ENCODE data around the gene TPM1.

The TPM1 gene

DNA sequence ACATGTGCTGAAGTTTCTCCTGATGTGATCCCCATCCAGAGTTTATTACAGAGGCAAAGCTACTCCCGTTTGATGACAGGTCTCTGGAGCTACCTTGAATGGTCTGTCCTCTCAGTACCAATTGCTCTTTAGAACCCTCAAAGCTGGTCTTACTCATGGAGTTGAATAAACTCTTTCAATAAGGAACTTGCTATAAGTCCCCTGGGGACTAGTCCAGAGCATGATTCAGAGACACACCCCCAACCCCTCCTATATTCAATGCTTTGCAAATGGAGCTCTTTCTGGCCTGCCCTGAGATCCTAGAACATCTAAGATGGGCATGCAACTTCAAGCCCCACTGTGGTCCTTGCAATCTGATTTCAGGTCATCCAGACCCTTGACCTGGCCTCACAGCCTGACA, 23.9 kb upstream of the TPM1 start:
- no peak for DNase-seq

DNA sequence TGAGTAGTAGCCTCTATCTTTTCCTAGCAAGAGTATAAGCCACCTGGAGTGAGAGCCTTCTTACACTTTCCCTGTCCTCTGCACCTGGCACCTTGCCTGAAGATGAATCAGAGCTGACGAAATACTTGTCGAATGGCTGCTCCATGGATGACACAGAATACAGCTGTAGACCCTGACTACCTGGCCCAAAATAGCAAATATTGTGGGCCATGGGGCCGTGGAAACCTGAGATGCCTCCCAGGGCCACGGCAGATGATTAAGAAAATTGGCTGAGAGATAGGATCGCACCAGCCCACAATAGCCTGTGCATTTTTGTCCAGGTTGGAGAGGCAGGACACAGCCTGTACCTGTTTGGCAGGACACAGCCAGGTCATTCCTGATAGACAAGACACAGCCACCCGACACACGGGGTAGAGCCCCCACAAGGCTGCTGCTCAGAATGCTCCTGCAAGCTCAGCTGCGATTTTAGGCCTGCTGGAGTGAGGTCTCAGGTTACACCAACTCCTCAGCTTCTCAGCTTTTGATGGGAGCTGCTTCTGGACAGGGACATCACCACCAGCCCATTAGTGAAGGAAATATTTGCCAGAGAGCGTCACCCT, 22.9 kb upstream of the TPM1 start:
- DNase-seq = peak in 1 of 2 experiments; percentile 5

DNA sequence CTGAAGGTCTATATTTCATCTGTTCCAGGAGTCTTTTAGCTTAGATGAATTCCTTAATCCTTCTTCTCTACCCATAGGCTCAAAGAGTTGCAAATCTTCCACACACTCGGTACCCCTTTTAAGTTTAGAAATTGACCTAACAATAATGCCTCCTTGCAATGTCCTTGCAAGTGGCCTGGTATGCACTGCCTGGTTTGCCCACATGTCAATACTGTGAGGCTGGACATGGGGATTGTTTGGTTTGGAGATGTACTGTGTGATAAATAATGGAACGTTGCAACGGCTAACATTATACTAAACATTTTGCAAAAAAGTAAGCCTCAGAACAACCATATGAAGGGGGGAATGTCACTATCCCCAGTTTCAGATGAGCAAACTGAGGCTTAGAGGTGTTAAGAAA, 22.4 kb upstream of the TPM1 start:
- DNase-seq = no peak

DNA sequence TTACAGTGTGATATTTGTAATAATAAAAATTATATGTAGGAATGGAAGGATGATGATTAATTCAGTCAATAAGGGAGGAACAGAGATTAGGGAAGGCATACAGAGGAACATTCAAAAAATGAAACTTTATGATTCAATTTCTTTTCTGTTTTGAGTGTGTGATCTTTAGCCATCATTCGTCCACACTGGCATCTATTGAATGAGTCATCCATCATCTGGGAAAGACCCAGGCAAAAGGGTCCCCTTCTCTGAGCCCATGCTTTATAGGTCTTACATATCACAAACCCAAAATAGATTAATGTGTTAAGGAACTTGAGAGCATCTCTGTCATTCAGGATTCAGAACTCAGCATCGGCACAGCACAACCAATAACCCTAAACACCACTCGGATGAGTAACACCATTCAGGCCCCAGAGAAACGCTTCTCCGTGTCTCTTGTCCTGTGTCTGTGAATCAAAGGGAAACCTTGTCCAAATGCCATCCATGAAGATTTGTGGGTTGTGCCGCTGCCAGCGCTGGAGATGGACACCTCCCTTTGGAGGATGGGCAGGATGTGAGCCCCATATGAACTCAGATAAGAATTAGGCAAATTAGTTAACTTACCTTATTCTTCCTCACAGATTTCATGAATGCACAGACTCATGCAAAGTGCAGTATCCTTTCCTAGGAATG, 21.7 kb upstream of the TPM1 start:
- no peak for DNase-seq

DNA sequence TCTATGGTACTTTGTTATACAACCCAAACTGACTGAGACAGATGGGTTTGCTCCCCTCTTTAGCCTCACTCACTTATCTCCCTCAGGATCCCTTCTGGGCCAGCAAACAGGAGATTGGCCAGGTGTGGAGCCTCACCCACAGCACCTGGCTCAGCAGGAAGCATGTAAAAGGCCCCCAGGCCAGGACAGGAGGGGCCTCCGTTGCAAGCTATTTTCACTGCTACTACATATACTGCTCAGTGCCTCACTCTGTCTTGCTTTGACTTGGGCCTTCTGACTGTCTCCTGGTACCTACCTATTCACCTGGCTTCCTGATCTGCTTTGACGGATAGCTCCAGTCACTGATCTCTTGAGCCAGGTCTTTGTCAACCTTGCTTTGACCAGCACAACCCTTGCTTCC, 20.4 kb upstream of the TPM1 start:
- DNase-seq = no peak

DNA sequence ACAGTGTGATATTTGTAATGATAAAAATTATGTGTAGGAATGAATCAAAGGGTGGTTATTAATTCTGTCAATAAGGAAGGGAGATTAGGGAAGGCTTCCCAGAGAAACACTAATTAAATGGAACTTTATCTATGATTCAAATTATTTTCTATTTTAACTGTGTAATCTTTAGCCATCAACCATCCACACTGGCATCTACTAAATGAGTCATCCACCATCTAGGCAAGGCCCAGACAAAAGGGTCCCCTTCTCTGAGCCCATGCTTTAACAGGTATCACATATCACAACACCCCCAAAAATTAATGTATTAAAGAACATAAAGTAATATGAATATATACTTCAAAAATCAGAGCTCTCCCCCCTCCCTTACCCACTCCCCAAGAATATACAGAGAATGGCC, 19.9 kb upstream of the TPM1 start:
- DNase-seq = no peak

DNA sequence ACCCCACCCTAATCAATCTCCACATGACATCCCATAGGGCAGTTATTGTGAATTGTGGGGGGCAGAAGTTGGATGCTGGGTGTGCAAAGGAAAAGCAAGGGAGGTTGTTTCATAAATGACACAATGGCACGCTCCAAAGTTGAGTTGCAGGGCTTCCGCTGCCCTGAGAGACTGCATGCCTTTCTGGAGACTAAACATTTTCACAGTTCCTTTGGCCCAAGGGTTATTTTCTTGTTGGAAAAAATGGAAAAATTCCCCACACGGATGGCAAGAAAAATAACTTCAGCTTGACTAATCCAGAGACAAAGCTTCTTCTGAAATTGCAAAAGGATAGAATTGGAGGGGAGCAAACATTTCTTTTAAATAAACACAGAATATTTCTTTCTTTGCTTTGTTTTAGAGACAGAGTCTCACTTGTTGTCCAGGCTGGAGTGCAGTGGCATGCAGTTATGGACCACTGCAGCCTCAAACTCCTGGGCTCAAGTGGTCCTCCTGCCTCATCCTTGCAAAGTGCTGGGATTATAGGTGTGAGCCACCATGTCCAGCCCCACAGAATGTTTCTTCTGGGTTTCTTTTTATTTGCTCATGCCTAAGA, 19.1 kb upstream of the TPM1 start:
- DNase-seq = no peak

DNA sequence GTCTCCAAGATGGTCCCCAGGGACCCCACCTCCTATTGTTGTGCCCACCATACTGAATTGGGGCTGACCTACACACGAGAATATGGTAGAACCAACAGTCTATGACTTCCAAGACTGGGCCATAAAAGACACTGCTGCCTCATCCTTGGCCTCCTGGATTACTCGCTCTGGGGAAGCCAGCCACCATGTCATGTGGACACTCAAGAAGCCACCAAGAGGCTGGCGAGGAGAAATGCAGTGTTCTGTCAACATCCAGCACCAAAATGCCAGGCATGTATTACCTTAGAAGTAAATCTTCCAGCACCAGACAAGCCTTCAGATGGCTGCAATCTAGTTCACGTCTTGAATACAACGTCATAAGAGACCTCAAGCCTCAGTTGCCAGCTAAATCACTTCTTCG, 17.1 kb upstream of the TPM1 start:
- no peak for DNase-seq

DNA sequence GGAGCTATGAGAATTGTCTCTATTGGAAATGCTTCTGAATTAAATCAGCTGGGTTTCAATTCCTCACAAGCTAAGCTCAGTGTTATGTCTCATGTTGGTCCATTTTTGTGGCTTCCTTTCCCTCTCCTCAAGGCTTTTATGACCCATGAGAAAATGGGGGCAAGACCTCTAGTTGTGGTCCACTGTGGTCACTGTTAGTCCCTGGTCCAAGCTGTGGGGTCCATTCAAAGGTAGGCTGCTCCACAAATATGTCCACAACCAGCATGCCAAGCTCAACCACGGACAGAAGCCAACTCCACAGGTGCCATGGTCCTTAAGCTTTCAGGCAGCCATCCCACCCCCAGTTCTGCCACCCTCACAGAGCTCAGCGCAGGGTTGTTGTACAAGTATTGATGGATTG, 14.9 kb upstream of the TPM1 start:
- DNase-seq = no peak

DNA sequence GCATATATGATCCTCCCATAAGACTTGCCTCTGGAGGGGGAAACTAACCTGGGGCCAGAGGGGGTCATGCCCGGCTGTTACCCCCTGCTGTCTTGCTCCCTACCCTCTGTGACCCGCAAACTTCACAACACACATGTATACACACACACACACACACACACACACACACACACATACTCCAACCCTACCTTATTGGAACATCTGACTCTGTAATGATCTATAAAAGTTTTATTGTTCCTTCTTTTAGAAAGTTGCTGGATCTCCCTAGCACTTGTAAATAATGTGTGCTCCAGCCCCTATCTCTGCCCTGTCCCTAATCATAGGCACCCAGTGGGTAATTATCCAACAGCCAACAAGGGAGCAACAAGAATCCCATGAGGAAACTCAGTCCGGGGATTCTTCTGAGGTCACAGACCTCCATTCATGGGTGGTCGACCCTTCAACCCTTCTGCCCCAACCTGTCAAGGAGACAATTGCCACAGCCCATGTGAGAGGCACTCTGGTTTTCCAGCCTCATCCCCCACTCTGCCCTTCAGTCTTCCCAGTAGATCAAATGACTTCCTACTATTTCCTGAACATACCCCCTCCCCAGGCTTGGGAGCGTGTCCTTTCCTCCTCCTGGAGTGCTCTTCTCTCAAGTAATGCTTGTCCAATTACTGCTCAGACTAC, 14.0 kb upstream of the TPM1 start:
- DNase-seq = no peak

DNA sequence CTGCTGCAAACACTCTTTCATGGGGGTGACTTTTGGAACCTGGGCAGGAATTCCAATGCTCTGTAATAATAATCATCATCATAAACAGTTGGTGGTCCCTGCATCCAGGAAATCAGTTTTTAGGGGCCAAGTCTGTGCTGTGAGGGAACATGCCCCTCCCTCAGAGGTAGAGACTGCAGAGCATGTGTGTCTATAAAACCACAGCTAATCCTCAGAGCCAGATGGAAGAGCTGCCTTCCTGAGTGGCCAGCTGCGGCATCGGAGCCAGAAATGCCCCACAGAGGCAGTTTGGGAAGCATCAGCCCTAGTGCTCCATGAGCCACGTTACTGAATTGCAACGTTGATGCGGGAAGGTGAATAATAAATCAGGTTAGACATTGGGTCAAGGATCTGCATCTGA, 12.9 kb upstream of the TPM1 start:
- no peak for DNase-seq

DNA sequence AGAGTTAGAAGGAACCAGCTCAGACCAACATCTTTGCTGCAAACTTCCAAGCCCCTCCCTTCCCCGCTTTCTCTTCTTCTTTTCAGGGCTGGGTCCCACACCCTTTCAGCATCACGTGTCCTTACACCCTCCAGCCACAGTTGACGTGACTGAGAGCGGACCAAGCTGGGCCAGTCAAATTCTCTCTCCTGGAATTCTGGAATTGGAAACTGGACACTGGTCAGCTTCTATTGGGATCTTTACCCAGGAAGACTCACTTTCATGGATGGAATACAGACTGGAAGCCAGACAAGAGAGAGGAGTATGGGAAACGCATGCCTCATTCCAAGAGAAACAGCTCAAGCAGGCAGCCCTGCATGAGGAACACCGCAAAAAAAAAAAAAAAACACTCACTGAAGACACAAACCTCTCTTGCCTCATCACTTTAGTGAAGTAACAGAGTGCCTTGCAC, 12.4 kb upstream of the TPM1 start:
- DNase-seq = no peak

DNA sequence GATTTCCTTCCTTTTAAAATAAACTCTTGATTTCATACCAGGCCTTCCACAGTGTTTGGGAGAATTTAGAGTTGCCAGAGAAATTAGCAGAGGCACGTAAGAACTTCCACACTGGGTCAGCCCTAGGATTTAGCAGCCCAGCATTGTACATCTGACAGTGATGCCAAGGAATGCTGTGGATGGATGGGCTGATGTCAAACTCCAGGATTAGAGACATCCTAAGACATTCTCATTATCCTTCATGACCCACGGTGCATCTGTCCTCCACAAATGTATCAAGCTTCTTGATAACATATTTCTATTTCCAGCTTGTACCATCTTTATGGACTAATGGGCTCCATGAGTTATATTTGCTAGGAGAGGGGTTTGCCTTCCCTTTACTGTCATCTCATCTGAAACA, 8.0 kb upstream of the TPM1 start:
- DNase-seq = no peak

DNA sequence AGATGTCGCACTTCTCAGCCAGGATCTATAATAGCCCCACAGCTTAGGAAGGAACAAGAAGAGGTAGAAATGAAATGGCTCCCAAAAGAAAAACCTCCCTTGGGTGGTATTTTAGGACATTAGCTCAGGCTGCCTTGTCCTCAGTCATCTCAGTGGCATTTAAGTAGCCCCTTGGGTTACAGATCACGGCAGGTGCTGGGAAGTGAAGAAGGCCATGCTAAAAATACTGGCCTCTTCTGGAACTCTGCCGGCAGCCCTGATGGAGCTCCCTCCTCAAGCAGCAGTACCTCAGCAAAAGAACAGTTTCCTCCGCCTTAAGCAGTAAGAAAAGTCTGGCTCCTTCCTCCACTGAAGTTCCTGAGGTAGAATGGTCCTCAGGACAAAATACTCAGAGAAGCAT, 7.3 kb upstream of the TPM1 start:
- no peak for DNase-seq

DNA sequence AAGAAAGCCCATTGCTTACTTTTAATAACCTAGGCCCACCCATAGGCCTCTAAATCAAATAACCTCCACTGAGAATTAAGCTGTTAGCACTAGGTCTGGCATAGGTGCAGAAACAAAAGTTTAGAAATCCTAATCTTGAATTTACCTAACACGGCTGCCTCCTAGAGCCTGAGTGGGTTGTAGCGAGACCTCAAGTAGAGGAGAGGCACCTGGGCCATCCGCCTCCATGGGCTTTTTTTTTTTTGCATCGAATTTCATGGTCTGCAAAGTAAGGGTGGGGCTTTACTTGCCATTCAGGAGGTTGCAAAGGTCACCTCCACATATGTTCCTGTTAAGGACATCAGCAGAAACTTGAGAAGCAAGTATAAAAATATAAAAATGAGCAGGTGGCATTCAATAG, 6.6 kb upstream of the TPM1 start:
- no peak for DNase-seq

DNA sequence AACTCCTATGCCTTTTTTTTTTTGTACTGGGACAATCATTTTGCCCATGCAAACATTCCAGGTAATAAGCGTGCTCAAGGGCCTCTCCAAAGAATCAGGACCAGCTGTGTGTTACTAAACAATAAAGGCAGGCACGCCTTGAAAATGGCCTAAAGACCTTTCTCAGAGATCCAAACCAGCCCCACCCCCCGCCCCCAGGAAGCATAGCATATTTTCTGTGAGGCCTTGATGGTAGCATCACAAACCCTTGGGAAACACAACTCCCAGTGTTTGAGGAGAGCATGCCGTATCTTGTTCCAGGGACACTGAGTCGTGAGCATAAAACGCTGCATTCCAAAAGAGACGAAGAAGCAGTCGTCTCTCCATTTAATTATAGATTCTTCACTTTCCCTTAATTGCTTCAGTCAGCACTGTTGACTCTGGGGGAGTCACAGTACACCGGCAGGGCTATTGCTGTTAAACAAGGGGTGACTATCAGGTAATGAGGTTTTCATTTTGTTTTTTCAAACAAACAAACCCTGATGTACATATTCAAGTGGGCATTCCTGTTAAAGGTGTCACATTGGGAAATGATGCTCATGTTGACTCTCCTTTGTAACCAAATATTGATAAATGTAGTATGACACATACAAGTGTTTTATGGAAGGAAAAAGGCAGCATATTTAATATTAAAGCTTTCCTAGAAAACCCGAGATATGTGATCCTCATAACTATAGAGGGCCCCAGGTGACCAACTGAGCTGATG, 4.4 kb upstream of the TPM1 start:
- DNase-seq = no peak

DNA sequence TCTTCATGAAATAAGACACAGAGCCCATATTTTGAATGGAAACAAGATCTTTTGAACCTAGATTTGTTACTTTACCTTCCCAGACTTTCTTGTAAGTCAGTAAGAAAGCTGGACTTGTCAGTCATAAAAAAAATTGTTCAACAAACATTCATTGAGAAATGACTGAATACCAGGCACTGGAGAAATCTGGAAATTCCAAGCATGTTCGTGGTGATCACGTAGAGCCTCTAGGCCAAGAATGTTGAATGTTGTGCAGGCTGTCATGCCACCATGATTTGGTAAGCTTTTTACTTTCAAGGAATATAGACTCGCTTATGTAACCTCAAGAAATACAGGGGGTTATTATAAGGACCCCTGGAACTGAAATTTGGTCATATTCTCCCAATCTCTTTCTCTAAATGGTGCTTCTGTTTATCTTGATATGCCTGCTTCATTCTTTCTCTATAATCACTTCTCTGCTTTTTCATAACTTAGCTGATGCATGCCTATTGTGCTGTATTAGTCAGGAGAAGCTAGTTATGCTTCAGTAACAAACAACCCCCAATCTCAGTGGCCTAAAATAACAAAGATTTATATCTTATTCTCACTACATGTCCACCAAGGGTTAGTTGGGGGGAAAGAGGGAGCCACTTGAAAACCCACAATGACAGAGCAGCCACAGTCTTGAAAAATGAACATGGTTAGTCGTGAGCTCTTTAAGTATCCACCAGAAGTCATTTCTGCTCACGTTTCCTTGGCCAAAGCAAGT, 3.4 kb upstream of the TPM1 start:
- no peak for DNase-seq

DNA sequence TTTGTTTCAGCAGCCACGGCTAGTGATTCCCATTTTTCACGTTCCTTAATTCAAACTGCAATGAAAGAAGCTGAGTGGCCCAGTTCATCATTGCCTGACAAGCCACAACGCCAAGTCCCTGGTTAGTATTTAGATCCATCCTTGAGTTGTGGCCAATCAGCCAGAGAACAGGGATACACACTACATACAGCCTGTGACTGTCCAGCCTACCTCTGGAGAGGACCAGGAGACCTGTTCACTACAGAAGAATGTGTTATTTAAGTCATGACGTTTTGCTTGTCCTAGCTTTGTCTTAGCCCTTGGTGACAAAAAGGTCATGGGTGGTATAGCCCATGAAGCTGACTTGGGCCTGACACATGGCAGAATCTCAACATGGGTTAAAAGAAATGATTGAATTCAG, 2.7 kb upstream of the TPM1 start:
- DNase-seq = no peak

DNA sequence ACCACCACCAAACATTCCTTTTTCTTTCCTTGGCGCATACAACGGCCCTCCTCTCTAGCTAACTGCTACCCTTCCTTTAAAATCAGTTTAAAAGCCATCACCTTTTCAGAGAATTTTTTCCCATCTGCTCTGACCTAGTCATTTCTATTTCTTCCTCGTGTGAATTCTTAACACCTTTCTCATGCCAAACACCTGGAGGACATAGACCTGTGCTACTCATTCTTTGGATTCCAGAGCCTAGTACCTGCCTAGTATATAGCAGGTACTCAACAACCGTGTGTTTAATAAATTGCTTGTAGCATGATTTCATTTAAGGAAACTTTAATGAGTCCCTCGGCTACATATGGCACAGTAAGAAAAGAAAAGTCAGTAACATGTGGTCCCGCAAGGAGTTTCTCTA, 2.0 kb upstream of the TPM1 start:
- DNase-seq = no peak

DNA sequence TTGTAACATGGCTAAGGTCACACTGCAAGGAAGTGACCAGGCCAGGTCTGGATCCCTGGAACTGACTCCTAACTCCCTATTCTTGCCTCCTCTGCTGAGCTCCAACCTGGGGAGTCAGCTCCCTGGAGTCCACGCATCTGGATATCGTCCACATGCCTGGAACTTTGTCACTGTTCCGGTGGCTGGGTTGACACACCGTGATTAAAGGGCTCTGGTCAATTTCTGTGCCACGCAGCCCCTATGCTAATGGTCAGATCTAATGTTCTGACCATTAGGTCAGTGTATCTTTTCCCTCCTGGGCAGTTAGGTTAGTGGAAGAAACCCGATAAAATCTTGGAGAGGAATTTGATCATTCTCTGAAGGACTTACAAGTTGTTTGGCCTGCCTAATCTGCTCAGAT, 1.6 kb upstream of the TPM1 start:
- no peak for DNase-seq

DNA sequence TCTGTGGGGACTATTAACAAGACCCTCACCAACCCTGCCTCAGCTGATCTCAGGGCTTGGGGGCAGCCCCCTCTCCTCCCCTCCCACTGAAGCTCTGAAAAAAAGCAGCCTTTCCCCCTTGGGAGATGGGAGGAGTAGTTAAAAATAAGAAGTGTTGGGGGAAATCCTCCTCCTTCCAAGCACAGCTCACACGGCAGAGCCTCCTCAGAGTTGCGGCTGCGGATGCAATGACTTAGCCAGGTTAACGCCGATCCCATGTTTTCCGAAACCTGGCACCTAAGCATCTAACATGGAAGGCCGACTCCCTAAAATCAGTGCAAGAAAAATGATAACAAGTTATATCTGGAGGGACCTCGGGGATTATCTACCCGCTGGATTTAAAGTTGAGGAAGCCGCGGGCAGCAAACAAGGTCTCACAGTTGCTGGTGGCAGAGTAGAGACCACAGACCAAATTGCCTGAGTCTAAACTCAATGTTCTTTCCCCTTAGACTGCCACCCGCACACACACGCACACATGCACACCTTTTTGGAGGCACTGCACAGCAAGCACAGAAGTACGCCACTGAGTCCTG, 1.1 kb upstream of the TPM1 start:
- no peak for DNase-seq

DNA sequence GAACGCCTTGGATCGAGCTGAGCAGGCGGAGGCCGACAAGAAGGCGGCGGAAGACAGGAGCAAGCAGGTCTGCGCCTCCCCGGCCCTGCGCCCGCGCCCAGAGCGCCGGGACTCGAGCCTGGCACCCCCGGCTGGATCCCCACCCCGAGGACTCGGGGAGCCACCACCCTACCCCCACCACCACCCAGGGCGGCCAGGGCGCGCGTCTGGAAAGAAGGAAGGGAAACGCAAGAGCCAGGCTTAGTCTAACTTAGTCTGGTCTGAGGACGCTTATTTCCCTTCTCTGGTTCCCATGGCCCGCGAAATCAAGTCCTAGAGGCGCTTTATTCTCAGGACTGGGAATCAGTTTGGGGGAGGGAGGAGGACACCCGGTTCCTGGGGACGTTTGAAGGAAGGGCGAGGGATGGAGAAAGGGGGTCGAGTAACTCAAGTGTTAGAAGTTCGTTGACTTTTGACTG, 359 bp downstream of the TPM1 start:
- DNase-seq = no peak
